Activated CD4-positive, alpha-beta T cell treated with anti-CD3 and anti-CD28 coated beads, Interleukin-2, amount 50 U/mL, for 1 hour (primary cell): ENCODE data around the gene ASB15.

Experiments
- DNase-seq: peaks from one replicate; pipeline ENCODE4 v3.0.0-alpha.2; 2020

ASB15 gene

GRCh38 chr7:123637878-123638277, 36.3 kb downstream of the ASB15 start:
- no peak for DNase-seq

- no peak for DNase-seq
These were observed 38.0 kb downstream of the ASB15 start for GRCh38 chr7:123639631-123640030.

- DNase-seq, result no peak
These were observed 39.0 kb downstream of the ASB15 start for GRCh38 chr7:123640583-123640982.

- no peak for DNase-seq
These were observed 40.3 kb downstream of the ASB15 start for GRCh38 chr7:123641901-123642300.

GRCh38 chr7:123643495-123644441, 42.1 kb downstream of the ASB15 start:
- DNase-seq, result no peak

- DNase-seq, result no peak
These were observed 43.9 kb downstream of the ASB15 start for GRCh38 chr7:123645516-123645915.

- no peak for DNase-seq
These were observed 45.6 kb downstream of the ASB15 start for GRCh38 chr7:123647106-123647730.

- DNase-seq, result no peak
These were observed 48.3 kb downstream of the ASB15 start for GRCh38 chr7:123649964-123650363.

GRCh38 chr7:123650595-123650994, 49.0 kb downstream of the ASB15 start:
- no peak for DNase-seq

- DNase-seq, result no peak
These were observed 50.8 kb downstream of the ASB15 start for GRCh38 chr7:123652406-123652805.

GRCh38 chr7:123653162-123653561, 51.5 kb downstream of the ASB15 start:
- DNase-seq, result no peak

- DNase-seq, result no peak
These were observed 54.0 kb downstream of the ASB15 start, which contains the start of gene LMOD2 for GRCh38 chr7:123655614-123656013. Gene LMOD2, plus strand, starts transcription at chr7:123655866. Its CDS starts 98 bp downstream, at chr7:123655964.

GRCh38 chr7:123656544-123657303, 55.1 kb downstream of the ASB15 start:
- no peak for DNase-seq

GRCh38 chr7:123657304-123657685, 55.7 kb downstream of the ASB15 start:
- no peak for DNase-seq

GRCh38 chr7:123658023-123658422, 56.4 kb downstream of the ASB15 start:
- no peak for DNase-seq

- no peak for DNase-seq
These were observed 59.1 kb downstream of the ASB15 start for GRCh38 chr7:123660514-123661354.

GRCh38 chr7:123661765-123662164, 60.1 kb downstream of the ASB15 start:
- DNase-seq, result no peak

GRCh38 chr7:123662293-123662692, 60.7 kb downstream of the ASB15 start:
- DNase-seq, result no peak

GRCh38 chr7:123662755-123663154, 61.1 kb downstream of the ASB15 start:
- DNase-seq, result no peak

- DNase-seq, result no peak
These were observed 61.6 kb downstream of the ASB15 start for GRCh38 chr7:123663200-123663599.

- no peak for DNase-seq
These were observed 63.5 kb downstream of the ASB15 start for GRCh38 chr7:123665157-123665556.

GRCh38 chr7:123665896-123666295, 64.3 kb downstream of the ASB15 start:
- no peak for DNase-seq
